Measurements from ENCODE around the gene ZNF609. TPM values are rescaled to one million over a fixed set of nuclear protein-coding genes. Genes with fewer than 3 reads are reported as not detected.

The ZNF609 gene
- polyA plus RNA-seq, 1 experiment: 12.5 TPM

- no peak overlapping the region for H3K4me3 ChIP-seq (ENCODE audit: low read depth, low read length)
- no peaks in the 10 kb centered on the region for H3K27me3 ChIP-seq (ENCODE audit: control insufficient read depth, insufficient read depth, low read length)
- no peak for TF ChIP-seq CTCF (IDR thresholded peaks at IDR 0.05; ENCODE audit: insufficient read depth, low read depth, low read length)
- ChIA-PET CTCF (no interaction called here), POLR2A (interaction anchor here (0.6 kb wide), 1 partner anchor 109 kb away, joined by 3 read pairs; no protein-coding TSS in a partner anchor)
- H3K36me3 ChIP-seq (ENCODE audit: control insufficient read depth, insufficient read depth, low read length): no peaks in the 10 kb centered on the region
- no peak for DNase-seq (ENCODE audit: low read depth)
These were observed 61.9 kb downstream of the ZNF609 start for GRCh38 chr15:64522226-64522823.

DNA sequence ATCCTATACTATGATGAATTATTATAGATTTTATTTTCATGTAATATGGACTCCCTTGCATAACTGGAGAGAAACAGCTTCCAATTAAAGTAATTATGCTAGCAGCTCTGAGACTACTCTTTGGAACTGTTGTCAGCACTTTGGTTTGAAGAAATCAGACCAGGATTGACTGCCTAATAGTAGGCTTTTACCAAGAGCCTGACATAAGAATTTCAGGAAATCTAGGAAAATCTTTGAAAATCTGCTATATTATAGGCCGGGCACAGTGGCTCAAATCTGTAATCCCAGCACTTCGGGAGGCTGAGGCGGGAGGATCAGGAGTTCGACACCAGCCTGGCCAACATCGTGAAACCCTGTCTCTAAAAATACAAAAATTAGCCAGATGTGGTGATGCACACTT is 62.9 kb downstream of the ZNF609 start:
- Histone ChIP-seq H3K27me3 (ENCODE audit: control insufficient read depth, insufficient read depth, low read length) (no peaks in the 10 kb centered on the region), H3K4me3 (ENCODE audit: low read depth, low read length) (no peak overlapping the region), H3K36me3 (ENCODE audit: control insufficient read depth, insufficient read depth, low read length) (no peaks in the 10 kb centered on the region)
- no peak for DNase-seq (ENCODE audit: low read depth)
- ChIA-PET POLR2A (no interaction called here), CTCF (interaction anchor here (0.6 kb wide), 2 partner anchors 115 to 442 kb away, joined by 4 to 5 read pairs; no protein-coding TSS in a partner anchor)
- no peak for TF ChIP-seq CTCF (IDR thresholded peaks at IDR 0.05; ENCODE audit: insufficient read depth, low read depth, low read length)

DNA sequence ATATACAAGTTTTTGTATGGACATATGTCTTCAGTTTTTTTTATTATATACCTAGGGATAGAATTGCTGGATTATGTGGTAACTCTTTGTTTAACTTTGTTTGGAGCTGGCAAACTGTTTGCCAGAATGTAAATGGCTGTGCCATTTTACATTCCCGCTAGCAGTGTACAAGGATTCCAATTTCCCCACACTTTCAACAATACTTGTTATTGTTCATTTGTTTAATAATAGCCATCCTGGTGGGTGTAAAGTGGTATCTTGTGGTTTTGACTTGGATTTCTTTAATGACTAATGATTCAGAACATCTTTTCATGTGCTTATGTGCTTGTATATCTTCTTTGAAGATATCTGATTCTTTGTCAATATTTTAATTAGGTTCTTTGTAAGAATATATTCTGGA is 64.4 kb downstream of the ZNF609 start:
- Histone ChIP-seq H3K4me3 (ENCODE audit: low read depth, low read length) (no peak overlapping the region), H3K27me3 (ENCODE audit: control insufficient read depth, insufficient read depth, low read length) (no peaks in the 10 kb centered on the region), H3K36me3 (ENCODE audit: control insufficient read depth, insufficient read depth, low read length) (no peaks in the 10 kb centered on the region)
- DNase-seq (ENCODE audit: low read depth): no peak
- ChIA-PET POLR2A (no interaction called here), CTCF (no interaction called here)
- no peak for TF ChIP-seq CTCF (IDR thresholded peaks at IDR 0.05; ENCODE audit: insufficient read depth, low read depth, low read length)

- Histone ChIP-seq H3K27me3 (ENCODE audit: control insufficient read depth, insufficient read depth, low read length) (no peaks in the 10 kb centered on the region), H3K4me3 (ENCODE audit: low read depth, low read length) (no peak overlapping the region), H3K36me3 (ENCODE audit: control insufficient read depth, insufficient read depth, low read length) (no peaks in the 10 kb centered on the region)
- TF ChIP-seq CTCF (IDR thresholded peaks at IDR 0.05; ENCODE audit: insufficient read depth, low read depth, low read length): no peak
- POLR2A ChIA-PET: no interaction called here
- CTCF ChIA-PET: no interaction called here
- no peak for DNase-seq (ENCODE audit: low read depth)
These were observed 65.6 kb downstream of the ZNF609 start for GRCh38 chr15:64525828-64526530.

GRCh38 chr15:64527263-64527984 is 67.0 kb downstream of the ZNF609 start:
- H3K36me3 ChIP-seq (ENCODE audit: control insufficient read depth, insufficient read depth, low read length): no peaks in the 10 kb centered on the region
- ChIA-PET POLR2A (no interaction called here), CTCF (interaction anchor here (0.6 kb wide), 1 partner anchor 42 kb away, joined by 5 read pairs; no protein-coding TSS in a partner anchor)
- no peak overlapping the region for H3K4me3 ChIP-seq (ENCODE audit: low read depth, low read length)
- TF ChIP-seq CTCF (IDR thresholded peaks at IDR 0.05; ENCODE audit: insufficient read depth, low read depth, low read length): no peak
- no peaks in the 10 kb centered on the region for H3K27me3 ChIP-seq (ENCODE audit: control insufficient read depth, insufficient read depth, low read length)
- DNase-seq (ENCODE audit: low read depth): no peak
